B cell (primary cell): Measurements from ENCODE around the gene TGFBR3.

Source experiments
- EZH2 ChIP-seq: IDR thresholded peaks from 2 replicates; pipeline ENCODE4 v1.6.1; 2012; ENCODE audit warnings: borderline replicate concordance, low read depth, mild to moderate bottlenecking, moderate library complexity, low read length; ENCODE audit not compliant: insufficient read depth, poor library complexity, severe bottlenecking
- TF ChIP-seq, protein P1 (sequence below): fragments of 200-600 bp; IDR thresholded peaks from one replicate; pipeline ENCODE4 v1.8.0; 2022; ENCODE audit warnings: antibody characterized with exemption, mild to moderate bottlenecking

DNA sequence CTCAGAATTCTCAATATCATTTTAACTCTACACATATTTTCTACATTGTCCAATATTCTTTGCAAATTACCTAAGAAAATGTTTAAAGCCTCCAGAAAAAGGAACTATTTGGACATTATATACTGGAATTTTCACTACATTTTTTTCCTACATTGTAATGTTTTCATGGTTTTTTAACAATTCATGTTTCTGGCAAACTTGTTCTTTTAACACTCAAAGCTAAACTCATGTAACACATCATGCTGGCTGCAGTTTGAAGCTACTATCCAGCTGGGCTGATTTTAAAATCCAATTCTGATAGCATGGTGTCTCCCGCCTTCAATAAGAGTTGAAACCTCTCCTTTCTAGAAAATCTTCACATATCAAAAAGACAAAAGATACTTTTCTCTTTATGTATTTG, 52.0 kb downstream of the TGFBR3 start:
- TF ChIP-seq, protein P1, sequence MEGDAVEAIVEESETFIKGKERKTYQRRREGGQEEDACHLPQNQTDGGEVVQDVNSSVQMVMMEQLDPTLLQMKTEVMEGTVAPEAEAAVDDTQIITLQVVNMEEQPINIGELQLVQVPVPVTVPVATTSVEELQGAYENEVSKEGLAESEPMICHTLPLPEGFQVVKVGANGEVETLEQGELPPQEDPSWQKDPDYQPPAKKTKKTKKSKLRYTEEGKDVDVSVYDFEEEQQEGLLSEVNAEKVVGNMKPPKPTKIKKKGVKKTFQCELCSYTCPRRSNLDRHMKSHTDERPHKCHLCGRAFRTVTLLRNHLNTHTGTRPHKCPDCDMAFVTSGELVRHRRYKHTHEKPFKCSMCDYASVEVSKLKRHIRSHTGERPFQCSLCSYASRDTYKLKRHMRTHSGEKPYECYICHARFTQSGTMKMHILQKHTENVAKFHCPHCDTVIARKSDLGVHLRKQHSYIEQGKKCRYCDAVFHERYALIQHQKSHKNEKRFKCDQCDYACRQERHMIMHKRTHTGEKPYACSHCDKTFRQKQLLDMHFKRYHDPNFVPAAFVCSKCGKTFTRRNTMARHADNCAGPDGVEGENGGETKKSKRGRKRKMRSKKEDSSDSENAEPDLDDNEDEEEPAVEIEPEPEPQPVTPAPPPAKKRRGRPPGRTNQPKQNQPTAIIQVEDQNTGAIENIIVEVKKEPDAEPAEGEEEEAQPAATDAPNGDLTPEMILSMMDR = no peak
- no peak for TF ChIP-seq EZH2
